Skin epidermis (tissue), 12 donors: ENCODE measurements around the gene CTNNA3.
"Not testable (repeated sequence)": the region's sequence is repeated elsewhere in the genome, so short reads cannot be mapped to it uniquely, and the experiment has no call there.

Experiments used
- H3K27ac ChIP-seq, 21 experiments: fragments of 200-600 bp; sonication (generic) in 11 of 21; one replicate each; pipeline ENCODE4 v1.5.0; 2020; ENCODE audit warnings: mild to moderate bottlenecking in 3 of 21, inconsistent platforms in 2 of 21, moderate library complexity in 2 of 21
- H3K4me3 ChIP-seq, 7 experiments: fragments of 200-600 bp; sonication (generic) in 2 of 7; one replicate each; pipeline ENCODE4 v1.5.0; 2020; ENCODE audit warnings: inconsistent platforms in 2 of 7, mild to moderate bottlenecking in 2 of 7, moderate library complexity in 1 of 7

CTNNA3 gene

DNA sequence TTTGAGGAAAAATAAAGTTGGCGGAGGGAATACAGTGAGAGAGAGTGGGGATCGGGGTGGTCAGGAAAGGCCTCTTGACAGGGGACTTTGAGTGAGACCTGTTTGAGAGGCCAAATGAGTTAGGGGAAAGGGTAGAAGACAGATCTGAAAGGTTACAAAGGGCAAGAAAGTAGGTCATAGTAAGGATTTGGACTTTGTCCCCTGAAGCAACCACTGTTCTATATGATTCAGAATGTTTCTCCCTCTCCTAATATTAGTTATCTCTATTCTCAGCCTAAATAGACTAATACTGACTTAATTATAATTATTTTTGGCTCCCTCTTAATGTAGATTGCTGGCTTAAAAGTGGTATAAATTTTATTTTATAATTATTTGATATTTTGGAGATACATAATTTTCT, 88.0 kb downstream of the CTNNA3 start:
- Histone ChIP-seq H3K27ac (no peak overlapping the region), H3K4me3 (no peak overlapping the region)

DNA sequence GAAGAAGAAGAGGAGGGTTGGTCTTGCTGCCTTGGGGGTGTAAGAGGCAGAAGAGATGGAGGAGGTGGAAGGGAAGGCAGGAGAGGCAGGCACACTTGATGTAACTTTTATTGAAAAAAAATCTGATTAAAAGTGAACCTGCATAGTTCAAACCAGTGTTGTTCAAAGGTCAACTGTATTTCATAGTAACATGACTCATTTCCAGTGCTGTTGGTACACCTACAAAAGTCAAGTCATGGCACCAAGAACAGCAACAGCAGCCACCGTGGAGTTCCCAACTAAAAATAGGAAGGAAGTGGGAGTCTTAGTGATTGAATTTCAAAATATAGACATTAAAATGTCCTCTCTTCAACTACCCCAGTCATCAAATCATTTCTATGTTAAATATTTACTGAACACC, 88.5 kb downstream of the CTNNA3 start:
- Histone ChIP-seq H3K27ac (no peak overlapping the region), H3K4me3 (no peak overlapping the region)

DNA sequence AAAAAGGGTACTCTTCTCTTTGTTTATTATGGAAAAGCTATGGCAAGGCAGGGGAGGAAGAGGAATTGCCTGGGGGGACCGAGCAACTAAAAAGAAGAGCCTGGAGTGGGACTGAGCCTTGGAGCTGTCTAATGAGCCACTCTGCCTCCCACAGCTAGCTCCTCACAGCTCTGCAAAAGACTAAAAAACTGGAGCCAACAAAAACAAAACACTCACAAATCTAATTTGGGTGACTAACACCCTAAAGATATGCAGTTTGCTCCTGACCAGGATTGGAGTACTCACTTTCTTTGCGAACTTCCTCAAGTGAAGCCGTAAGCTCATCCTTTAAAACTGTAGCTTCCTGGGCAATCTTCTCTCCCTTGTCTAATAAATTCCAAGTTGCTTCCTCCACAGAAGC, 89.4 kb downstream of the CTNNA3 start:
- no peak overlapping the region for H3K27ac ChIP-seq
- H3K4me3 ChIP-seq = no peak overlapping the region

DNA sequence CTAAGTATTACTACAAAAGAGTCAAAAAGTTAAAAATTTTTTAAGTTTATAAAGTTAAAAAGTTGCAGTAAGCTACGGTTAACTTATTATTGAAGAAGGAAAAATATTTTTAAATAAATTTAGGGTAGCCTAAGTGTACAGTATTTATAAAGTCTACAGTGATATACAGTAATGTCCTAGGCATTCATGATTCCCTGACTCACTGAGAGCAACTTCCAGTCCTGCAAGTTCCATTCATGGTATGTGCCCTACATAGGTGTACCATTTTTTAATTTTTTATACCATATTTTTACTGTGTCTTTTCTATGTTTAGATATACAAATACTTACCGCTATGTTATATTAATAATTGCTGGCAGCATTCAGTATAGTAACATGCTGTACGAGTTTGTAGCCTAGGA, 92.3 kb downstream of the CTNNA3 start:
- Histone ChIP-seq H3K4me3 (no peak overlapping the region), H3K27ac (no peak overlapping the region)

DNA sequence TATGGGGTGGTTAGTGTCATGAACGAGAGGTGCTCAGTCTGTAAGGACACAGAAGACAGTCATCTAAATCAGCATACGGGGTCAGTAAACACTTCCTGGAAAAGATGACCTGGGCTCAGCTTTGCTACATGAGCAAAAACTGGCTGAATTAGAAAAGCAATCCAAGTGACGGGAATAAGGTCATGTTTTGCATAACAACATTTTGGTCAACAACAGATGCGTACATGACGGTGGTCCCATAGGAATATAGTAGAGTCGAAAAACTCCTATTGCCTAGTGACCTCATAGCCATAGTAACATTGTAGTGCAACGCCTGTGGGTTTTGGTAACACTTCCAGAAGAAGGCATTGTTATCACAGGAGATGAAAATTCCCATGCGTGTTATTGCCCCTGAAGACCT, 92.9 kb downstream of the CTNNA3 start:
- Histone ChIP-seq H3K4me3 (no peak overlapping the region), H3K27ac (no peak overlapping the region)

DNA sequence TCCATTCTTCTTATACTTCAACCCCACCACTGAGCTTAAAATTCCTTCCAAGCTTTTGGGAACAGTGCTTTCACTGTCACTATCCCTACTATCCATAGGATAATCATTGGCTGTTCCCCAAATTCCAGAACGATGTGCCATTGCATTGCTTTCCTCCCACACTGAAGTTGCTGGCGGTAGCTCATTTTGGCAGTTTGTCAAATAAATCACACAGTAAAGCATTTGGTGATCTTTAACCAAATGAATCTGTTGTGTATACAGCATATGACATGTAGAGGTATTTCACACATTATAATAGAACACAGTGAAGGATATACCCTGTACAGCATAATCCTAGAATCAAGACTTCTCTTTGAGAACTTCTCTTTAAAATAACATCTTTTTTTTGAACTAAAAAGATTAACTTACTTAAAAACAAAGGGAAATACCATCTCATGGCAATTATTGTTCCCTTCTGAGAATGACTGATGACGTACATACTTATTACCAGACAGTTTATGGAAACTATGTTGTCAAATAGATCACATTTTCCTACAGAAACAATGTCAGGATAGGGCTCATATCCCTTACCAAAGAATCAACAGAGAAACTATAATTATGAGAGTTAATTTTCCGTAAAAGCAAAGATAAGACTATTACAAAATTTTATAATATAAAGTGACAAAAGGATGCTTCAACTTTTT, 93.6 kb downstream of the CTNNA3 start:
- H3K27ac ChIP-seq = peak overlapping the region in 1 of 21 experiments; percentile 47
- H3K4me3 ChIP-seq = no peak overlapping the region

DNA sequence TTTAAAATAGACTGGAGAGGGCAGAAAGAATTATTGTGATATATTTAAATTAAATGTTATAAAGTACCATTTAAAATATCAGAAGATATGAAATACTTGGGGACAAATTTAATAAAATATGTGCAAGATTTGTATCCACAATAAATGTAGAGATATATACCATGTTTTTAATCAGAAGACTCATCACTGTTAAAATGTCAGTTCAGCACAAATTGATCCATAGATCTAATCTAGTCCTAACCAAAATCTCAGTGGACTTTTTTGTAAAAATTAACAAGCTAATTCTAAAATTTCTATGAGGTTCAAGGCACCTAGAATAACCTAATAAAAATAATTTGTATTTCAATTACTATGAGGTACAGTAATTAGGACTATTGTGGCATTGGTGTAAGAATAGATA, 96.4 kb downstream of the CTNNA3 start:
- Histone ChIP-seq H3K27ac (no peak overlapping the region), H3K4me3 (no peak overlapping the region)

DNA sequence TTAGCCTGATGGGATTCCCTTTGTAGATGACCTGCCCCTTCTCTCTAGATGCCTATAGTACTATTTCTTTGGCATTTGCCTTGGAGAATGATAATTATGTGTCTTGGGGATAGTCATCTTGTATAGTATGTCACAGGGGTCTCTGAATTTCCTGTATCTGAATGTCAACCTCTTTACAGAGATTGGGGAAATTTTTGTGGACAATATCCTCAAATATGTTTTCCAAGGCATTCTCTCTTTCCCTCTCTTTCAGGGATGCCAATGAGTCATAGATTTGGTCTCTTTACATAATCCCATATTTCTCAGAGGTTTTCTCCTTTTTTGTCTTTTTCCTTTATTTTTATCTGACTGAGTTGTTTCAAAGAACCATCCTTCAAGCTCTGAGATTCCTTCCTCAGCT, 99.4 kb downstream of the CTNNA3 start:
- Histone ChIP-seq H3K27ac (no peak overlapping the region), H3K4me3 (no peak overlapping the region)

DNA sequence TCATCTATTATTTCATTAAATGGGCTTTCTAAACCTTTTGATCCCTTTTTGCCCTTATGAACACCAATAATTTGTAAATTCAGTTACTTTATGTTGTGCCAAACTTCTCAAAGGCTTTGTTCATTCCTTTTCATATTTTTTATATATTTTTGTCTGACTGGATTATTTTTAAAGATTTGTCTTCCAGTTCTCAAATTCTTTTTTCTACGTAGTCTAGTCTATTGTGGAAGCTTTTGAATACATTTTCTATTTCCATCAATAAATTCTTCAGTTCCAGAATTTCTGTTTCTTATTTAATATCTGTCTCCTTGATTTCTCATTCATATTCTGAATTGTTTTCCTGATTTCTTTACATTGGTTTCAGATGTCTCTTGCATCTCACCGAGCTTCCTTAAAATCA, 108.2 kb downstream of the CTNNA3 start:
- Histone ChIP-seq H3K27ac (no peak overlapping the region), H3K4me3 (no peak overlapping the region)

DNA sequence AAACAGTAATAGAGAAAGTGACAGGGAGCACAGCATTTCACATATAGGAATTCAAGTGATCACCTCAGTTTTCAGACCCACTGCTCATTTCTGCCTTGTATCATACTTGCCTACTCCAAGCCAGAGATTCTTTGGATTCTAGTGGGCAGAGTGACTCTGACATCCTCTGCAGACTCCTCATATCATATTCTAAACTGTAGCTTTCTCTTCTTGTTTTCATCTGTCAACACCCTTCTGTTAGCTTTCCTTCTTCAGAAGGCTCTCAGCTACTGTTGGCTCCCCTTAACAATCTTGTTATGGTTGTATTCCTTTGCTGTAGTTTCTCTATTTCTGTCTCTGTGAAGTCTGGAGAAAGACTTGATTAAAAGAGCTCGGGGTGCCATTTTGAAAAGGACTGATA, 120.5 kb downstream of the CTNNA3 start:
- no peak overlapping the region for H3K27ac ChIP-seq
- no peak overlapping the region for H3K4me3 ChIP-seq

DNA sequence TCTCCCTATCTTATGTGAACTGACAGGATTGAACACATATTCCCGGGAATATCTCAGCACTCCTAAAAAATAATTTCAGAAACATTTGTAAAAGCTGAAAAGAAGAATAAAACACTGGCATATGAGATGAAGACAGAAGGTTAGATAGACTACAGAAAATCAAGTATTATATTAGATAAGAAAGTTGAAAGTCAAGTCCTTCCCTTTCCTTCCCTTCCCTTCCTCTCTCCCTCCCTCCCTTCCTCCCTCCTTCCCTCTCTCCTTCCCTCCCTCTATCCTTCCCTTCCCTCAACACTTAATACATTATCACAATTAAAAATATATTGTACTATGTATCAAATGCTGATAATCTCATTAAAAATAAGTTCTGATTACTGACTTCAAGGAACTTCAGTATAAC, 122.5 kb downstream of the CTNNA3 start:
- no peak overlapping the region for H3K27ac ChIP-seq
- no peak overlapping the region for H3K4me3 ChIP-seq

DNA sequence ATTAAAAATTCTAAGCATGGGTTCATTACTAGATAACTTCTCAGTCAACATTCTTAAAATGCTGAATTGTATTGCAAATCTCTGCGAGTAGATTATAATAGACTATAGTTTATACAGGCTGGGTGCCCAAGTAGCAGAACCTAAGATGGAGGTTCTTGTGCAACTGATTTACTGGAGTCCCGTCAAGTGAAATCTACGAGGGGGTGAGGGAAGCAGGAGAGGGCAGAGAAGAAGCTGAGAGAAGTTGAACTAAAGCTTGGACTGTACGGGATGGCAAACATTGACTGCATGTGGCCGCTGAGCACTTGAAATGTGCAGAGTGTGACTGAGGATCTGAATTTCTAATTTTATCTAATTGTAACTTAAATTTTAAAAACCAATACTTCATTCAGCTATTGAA, 124.5 kb downstream of the CTNNA3 start:
- H3K27ac ChIP-seq = no peak overlapping the region
- H3K4me3 ChIP-seq = no peak overlapping the region

DNA sequence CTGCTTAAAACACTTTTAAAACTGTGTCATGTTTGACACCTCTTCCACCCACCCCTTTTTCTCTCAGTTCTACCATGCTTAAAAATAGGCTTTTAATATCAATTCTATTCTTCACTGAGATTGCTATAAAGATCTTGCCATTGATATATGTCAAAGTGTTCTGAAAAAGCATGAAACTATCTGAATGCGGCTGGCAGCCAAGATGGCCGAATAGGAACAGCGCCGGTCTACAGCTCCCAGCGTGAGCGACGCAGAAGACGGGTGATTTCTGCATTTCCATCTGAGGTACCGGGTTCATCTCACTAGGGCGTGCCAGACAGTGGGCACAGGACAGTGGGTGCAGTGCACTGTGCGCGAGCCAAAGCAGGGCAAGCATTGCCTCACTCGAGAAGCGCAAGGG, 137.7 kb downstream of the CTNNA3 start:
- H3K4me3 ChIP-seq, H3K27ac ChIP-seq: not testable (repeated sequence)

DNA sequence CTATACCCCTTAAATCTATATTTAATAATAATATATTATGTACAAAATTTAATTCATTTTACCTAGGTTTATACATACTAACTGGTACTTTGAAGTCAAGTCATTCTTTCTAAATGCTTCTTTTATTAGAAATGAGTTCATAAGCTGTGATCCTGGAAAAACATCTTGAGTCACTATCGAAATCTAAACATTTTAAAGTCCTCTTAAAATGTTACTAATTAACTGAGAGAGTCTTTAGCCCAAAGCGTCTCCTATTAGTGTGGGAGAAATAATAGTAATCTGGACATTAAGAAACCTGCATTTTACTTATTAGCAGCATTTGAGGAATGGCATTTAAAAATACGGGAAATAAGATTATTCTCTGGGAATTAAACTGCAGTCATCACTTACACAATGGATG, 142.7 kb downstream of the CTNNA3 start:
- Histone ChIP-seq H3K27ac (no peak overlapping the region), H3K4me3 (no peak overlapping the region)

DNA sequence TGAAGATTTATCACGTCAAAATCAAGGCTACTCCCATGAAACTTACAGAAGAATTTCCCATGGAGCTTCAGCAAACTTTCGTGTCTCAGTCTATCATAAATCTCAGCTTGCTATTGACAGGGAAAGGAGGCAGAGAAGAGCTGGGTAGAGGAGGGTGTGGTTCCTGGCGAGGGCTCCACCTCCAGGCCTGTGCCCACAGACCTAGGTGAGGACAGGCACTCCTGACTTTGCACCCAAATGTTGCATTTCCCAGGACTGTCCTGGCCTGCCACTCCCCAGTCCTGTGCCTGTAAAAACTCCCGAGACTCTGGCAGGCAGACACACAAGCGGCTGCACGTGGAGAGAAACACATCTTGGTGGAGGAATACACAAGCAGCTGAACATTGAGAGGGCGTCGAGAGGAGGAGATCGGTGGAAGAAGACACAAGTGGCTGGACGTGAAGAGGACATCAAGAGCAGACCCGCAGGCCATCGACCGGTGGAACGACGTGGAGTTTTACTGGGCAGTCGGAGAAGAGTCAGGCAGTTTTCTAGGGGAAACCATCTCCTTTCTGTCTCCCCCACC, 145.1 kb downstream of the CTNNA3 start:
- H3K27ac ChIP-seq = no peak overlapping the region
- H3K4me3 ChIP-seq = no peak overlapping the region

DNA sequence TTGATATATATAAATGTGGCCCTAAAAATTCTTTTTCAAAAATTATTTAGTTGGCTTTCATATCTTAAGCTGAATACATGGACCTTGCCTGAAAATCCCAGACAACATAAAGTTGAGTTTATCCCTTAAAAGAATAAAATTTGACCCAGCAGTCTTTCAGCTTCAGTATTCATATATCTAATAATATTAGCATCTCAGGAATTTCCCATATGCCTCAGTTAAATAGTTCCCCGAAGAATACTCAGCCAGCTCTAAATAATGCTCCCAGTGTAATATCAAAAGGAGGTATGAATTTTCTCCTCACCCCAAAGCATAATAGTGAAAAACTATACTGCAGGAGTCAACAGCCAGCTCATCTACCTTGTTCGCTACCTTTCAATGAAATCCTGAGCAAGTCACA, 145.9 kb downstream of the CTNNA3 start:
- H3K4me3 ChIP-seq = no peak overlapping the region

DNA sequence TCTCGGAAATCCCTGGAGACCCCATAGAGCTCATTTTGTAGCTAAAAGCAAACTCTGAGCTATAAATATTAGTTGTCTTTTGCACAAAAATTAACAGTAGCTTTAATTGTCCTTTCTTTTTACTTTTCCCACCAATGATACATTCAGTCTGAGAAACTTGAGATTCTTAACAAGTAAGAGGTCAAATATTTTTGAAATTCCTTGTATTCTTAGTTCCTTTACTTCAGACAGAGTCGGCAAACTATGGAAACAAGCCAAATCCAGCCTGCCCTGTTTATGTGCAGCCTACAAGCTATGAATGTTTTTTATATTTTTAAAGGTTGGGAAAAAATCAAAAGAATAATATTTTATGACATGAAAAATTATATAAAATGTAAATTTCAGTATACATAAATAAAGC, 146.6 kb downstream of the CTNNA3 start:
- H3K4me3 ChIP-seq = no peak overlapping the region
- H3K27ac ChIP-seq = no peak overlapping the region

More for the DNA sequence above, 145.9 kb downstream of the CTNNA3 start:
- no peak overlapping the region for H3K27ac ChIP-seq

DNA sequence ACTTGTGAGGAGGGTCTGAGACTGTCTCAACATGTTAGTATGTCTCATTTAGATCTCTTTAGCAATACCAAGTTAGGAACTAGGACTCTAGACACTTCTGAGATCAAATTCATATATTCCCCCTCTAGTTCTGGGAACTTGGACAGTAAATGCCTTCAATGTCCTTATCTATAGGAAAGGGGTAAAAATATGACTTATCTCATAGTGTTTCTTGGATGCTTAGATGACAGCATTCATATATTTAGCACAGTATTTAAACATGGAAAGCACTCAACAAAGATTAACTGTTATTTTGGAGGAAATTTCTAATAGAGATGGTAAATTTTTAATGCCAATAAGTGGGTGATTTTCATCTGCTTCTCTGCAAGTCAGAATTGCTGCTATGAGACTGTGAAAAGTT, 154.6 kb downstream of the CTNNA3 start:
- Histone ChIP-seq H3K4me3 (no peak overlapping the region), H3K27ac (no peak overlapping the region)

DNA sequence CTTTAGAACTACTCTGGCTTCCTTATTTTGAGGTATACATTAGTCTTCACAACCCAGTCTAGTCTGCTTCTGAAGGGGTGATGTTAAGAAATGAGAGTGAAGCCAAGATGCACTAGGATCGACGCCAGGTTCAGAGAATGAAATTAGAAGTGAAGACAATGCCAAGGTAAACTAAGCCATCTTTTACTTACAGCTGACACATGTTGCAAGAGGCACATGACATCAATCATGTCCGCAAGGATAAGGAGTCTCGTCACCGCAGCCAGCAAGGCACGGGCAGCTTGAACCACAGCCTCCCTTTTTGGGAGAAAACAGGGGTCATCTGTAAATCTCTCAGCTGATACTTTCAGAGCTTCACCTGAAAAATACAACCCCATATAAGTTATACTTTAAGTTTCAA, 156.7 kb downstream of the CTNNA3 start:
- Histone ChIP-seq H3K27ac (no peak overlapping the region), H3K4me3 (no peak overlapping the region)

DNA sequence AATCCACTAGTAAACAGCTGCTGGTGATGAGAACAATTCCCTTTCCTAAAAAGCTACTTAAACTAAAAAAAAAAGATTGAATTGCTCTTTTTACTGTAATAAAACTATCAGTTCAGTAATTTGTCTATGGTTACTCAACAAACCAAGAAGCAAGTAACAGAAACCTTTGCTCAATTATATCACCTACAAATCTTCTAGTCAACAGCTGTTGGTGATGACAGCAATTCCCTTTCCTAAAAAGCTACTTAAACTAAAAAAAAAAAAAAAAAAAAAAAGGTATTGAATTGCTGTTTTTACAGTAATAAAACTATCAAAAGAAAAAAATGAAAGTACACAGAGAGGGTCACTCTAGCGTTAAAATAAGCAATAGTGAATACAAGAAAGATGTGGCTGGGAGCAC, 158.1 kb downstream of the CTNNA3 start:
- Histone ChIP-seq H3K4me3 (no peak overlapping the region), H3K27ac (no peak overlapping the region)

DNA sequence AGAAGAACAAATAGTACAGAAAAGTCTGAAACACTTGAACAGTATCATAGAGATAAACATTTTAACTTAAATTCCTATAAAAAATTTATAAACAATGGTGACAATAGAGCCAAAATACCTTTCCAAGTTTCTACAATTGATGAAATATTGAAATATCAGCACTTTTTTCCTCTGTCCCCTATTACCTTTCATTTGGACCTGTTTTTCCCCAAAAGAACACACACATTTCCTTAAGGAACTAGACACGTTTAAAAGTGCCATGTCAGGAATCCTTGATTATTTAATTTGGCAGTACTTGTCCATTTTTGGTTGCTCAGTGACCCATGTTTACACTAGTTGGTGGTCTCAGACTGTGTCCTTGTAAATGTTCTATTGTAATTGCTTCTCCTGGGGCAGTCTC, 162.6 kb downstream of the CTNNA3 start:
- no peak overlapping the region for H3K4me3 ChIP-seq

DNA sequence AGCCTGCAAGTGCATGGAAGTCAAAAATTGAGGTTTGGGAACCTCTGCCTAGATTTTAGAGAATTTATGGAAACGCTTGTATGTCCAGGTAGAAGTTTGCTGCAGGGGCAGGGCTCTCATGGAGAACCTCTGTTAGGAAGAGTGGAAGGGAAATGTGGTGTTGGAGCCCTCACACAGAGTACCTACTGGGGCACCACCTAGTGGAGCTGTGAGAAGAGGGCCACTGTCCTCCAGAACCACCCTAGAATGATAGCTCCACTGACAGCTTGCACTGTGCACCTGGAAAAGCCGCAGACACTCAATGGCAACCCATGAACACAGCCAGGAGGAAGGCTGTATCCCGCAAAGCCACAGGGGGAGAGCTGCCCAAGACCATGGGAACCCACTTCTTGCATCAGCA, 165.0 kb downstream of the CTNNA3 start:
- not testable (repeated sequence) for H3K27ac ChIP-seq, H3K4me3 ChIP-seq

More for the DNA sequence above, 162.6 kb downstream of the CTNNA3 start:
- H3K27ac ChIP-seq = no peak overlapping the region
